Thoracic aorta (tissue), 2 donors: ENCODE results near the gene ZFPM1. TPM values are rescaled to one million over a fixed set of nuclear protein-coding genes. Genes with fewer than 3 reads are reported as not detected.

ENCODE experiments used
- ATAC-seq: fragments of 150-250 bp; one replicate; pipeline ENCODE4 v1.8.0; 2017; ENCODE audit warnings: low read depth; ENCODE audit not compliant: insufficient number of reproducible peaks, low FRiP score
- DNase-seq: peaks from one replicate; pipeline ENCODE4 v3.0.0-alpha.2; 2020; ENCODE audit warnings: low spot score
- H3K27ac ChIP-seq, 2 donors: fragments of 200-600 bp; sonication (generic); 1 replicate in 1 of 2; 2 replicates in 1 of 2; pipeline ENCODE4 v1.5.1; 2016; ENCODE audit warnings: mild to moderate bottlenecking in 2 of 2, moderate library complexity in 2 of 2
- H3K27me3 ChIP-seq: fragments of 200-600 bp; sonication (generic); replicated peaks from 2 replicates; pipeline ENCODE4 v1.6.0; 2016; ENCODE audit warnings: mild to moderate bottlenecking; ENCODE audit not compliant: insufficient read depth
- H3K36me3 ChIP-seq: fragments of 200-600 bp; sonication (generic); one replicate; pipeline ENCODE4 v1.5.1; 2016
- H3K4me1 ChIP-seq, 2 donors: fragments of 200-600 bp; sonication (generic); 1 replicate in 1 of 2; 2 replicates in 1 of 2; pipeline versions ENCODE4 v1.5.1 to v1.6.0; 2016; ENCODE audit warnings: low read depth in 2 of 2, mild to moderate bottlenecking in 1 of 2; ENCODE audit not compliant: control insufficient read depth in 1 of 2
- H3K4me3 ChIP-seq: fragments of 200-600 bp; sonication (generic); 2 replicates; pipeline ENCODE4 v1.5.1; 2016; ENCODE audit warnings: mild to moderate bottlenecking
- H3K9me3 ChIP-seq: fragments of 200-600 bp; sonication (generic); 2 replicates; pipeline ENCODE4 v1.5.1; 2016
- CTCF ChIP-seq: fragments of 200-600 bp; sonication (generic); IDR thresholded peaks from one replicate; pipeline ENCODE4 v1.5.1; 2019; ENCODE audit warnings: antibody characterized with exemption
- total RNA-seq, 2 donors: library from RNA; depleted of rRNA; stranded (reverse); fragments of >200 nt; gene quantifications; one replicate each; pipeline versions ENCODE4 v1.1.0 to v1.2.3, GENCODE V29; 2016

The ZFPM1 gene
- total RNA-seq, 2 donors from 2014 or later, result 1.8 to 2.5 TPM

GRCh38 chr16:88502371-88502770 is 49.3 kb downstream of the ZFPM1 start:
- Histone ChIP-seq H3K9me3 (no peaks in the 10 kb centered on the region), H3K36me3 (no peaks in the 10 kb centered on the region), H3K4me3 (no peak overlapping the region), H3K4me1 (no peaks in the 10 kb centered on the region), H3K27ac (no peak overlapping the region), H3K27me3 (no peaks in the 10 kb centered on the region)
- TF ChIP-seq CTCF, result no peak
- ATAC-seq (no peak), DNase-seq (no peak)

DNA sequence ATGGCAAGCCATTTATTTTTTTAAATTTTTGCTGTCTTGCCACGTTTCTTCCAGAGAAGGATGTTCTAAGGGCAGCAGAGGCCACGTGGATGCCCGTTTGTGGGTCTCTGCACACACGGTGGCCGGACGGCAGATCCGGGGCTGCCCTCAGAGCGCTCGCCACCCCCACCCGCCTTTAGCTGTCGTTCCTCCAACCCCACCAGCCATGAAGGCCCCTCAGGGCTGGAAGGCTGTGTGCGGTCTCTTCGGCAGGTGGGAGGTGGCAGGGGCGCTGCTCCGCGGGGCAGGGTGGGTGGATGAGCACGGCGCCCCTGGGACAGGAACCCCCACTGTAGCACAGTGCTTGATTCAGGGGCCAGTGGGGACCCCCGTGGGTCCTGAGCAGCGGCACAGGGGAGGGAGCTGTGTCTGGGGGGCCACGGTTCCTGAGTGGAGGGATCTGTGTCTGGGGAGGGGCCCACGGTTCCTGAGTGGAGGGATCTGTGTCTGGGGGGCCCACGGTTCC is 49.7 kb downstream of the ZFPM1 start:
- no peak overlapping the region for H3K4me3 ChIP-seq
- H3K36me3 ChIP-seq, result no peaks in the 10 kb centered on the region
- H3K9me3 ChIP-seq, result no peaks in the 10 kb centered on the region
- no peak for TF ChIP-seq CTCF
- no peak for ATAC-seq
- H3K4me1 ChIP-seq, result no peaks in the 10 kb centered on the region
- H3K27me3 ChIP-seq, result no peaks in the 10 kb centered on the region
- H3K27ac ChIP-seq, result no peak overlapping the region
- no peak for DNase-seq

DNA sequence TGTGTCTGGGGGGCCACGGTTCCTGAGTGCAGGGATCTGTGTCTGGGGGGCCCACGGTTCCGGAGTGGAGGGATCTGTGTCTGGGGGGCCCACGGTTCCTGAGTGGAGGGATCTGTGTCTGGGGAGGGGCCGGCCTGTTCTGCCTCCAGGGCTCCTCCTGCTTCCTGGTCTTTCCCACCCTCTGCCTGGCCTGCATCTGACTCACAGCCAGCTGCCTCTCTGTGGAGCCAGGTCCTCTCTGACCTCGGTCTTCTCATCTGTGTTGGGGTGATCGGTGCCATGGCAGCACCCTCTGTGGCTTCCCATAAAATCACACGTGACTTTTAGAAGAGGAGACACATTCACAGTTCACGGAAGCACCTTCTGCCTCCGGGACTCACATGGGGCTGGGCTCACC is 50.3 kb downstream of the ZFPM1 start:
- H3K27me3 ChIP-seq, result no peaks in the 10 kb centered on the region
- H3K27ac ChIP-seq, result no peak overlapping the region
- no peaks in the 10 kb centered on the region for H3K4me1 ChIP-seq
- no peak for DNase-seq
- H3K4me3 ChIP-seq, result no peak overlapping the region
- no peaks in the 10 kb centered on the region for H3K36me3 ChIP-seq
- no peak for ATAC-seq
- no peaks in the 10 kb centered on the region for H3K9me3 ChIP-seq
- no peak for TF ChIP-seq CTCF

- TF ChIP-seq CTCF, result no peak
- H3K9me3 ChIP-seq, result no peaks in the 10 kb centered on the region
- H3K4me3 ChIP-seq, result no peak overlapping the region
- no peak overlapping the region for H3K27ac ChIP-seq
- H3K4me1 ChIP-seq, result no peaks in the 10 kb centered on the region
- H3K27me3 ChIP-seq, result no peaks in the 10 kb centered on the region
- no peaks in the 10 kb centered on the region for H3K36me3 ChIP-seq
- ATAC-seq (no peak), DNase-seq (no peak)
Measured at GRCh38 chr16:88503771-88504488, 50.9 kb downstream of the ZFPM1 start.

DNA sequence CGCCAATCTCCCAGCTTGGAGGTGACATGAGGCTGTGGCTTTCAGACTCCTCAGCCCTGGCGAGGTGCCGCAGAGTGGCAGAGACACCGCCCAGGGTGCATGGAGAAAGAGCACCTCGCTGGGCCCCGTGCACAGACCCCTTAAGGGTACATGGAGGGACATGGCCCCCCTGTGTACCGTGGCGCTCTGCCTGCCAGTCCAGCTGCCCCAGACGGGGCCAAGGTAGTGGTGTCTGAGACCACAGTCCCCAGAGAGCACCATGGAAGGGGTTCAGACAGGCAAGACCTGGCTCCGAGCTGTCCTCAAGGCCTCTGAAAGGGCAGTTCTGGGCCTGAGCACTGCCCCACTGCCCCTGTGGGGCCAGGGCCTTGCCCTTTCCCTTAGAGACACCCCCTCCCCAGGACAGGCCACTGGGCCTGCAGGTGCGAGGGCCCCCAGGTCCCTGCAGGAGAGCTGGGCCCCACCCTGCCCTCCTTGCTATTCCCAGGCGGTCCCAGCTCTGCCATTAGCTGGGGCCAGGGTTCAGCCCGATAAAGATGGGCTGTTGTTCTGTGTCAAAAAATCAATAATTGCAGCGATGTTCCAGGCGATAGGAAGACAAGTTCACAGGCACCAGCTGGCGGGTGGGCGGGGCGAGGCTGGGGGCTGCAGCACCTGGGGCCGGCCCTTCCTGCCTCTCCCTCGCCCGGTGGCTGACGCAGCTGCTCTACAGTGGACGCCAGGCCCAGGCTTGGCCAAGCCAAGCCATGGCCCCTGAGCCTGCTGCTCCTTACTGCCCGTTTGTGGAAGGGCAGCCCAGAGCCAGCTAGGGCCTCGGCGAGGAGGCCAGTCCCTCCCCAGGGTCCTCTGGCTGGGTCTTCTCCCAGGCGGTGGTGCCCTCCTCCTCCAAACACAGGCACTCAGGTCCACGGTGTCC is 51.7 kb downstream of the ZFPM1 start:
- TF ChIP-seq CTCF, result no peak
- no peaks in the 10 kb centered on the region for H3K9me3 ChIP-seq
- DNase-seq, result no peak
- no peak overlapping the region for H3K27ac ChIP-seq
- H3K4me3 ChIP-seq, result no peak overlapping the region
- ATAC-seq, result no peak
- H3K36me3 ChIP-seq, result no peaks in the 10 kb centered on the region
- H3K27me3 ChIP-seq, result no peaks in the 10 kb centered on the region
- H3K4me1 ChIP-seq, result no peaks in the 10 kb centered on the region
